ENCODE results near the gene TOPAZ1.

DNA sequence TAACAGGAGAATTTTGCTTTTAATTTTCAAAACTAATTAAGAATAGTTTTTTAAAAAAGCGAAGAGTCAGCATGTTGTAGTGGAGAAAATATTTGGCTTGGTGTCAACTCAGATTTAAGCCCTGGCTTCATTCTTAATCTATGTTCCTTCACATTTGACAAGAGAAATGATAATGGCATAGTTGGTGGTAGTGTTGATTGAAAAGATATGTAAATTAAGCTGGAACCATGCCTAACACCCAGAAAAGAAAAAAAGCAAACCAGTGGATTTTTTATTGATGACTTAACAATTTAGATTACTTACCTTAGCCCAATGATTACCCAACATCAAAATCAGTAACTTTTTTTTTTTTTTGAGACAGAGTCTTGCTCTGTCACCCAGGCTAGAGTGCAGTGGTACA is 124.3 kb downstream of the TOPAZ1 start:
- TF ChIP-seq, protein P1, sequence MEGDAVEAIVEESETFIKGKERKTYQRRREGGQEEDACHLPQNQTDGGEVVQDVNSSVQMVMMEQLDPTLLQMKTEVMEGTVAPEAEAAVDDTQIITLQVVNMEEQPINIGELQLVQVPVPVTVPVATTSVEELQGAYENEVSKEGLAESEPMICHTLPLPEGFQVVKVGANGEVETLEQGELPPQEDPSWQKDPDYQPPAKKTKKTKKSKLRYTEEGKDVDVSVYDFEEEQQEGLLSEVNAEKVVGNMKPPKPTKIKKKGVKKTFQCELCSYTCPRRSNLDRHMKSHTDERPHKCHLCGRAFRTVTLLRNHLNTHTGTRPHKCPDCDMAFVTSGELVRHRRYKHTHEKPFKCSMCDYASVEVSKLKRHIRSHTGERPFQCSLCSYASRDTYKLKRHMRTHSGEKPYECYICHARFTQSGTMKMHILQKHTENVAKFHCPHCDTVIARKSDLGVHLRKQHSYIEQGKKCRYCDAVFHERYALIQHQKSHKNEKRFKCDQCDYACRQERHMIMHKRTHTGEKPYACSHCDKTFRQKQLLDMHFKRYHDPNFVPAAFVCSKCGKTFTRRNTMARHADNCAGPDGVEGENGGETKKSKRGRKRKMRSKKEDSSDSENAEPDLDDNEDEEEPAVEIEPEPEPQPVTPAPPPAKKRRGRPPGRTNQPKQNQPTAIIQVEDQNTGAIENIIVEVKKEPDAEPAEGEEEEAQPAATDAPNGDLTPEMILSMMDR (IDR thresholded peaks at IDR 0.05; ENCODE audit: poor library complexity): no peak
- TF ChIP-seq EZH2 (IDR thresholded peaks at IDR 0.05; ENCODE audit: borderline replicate concordance) (no peak), EZH2phosphoT487 (IDR thresholded peaks at IDR 0.05; ENCODE audit: low read depth, severe bottlenecking, unreplicated experiment) (no peak)

All from hepatocyte (in vitro differentiated cells).